ENCODE measurements around the gene LENG1.
"Not testable (repeated sequence)": the region's sequence is repeated elsewhere in the genome, so short reads cannot be mapped to it uniquely, and the experiment has no call there.

Gene LENG1

DNA sequence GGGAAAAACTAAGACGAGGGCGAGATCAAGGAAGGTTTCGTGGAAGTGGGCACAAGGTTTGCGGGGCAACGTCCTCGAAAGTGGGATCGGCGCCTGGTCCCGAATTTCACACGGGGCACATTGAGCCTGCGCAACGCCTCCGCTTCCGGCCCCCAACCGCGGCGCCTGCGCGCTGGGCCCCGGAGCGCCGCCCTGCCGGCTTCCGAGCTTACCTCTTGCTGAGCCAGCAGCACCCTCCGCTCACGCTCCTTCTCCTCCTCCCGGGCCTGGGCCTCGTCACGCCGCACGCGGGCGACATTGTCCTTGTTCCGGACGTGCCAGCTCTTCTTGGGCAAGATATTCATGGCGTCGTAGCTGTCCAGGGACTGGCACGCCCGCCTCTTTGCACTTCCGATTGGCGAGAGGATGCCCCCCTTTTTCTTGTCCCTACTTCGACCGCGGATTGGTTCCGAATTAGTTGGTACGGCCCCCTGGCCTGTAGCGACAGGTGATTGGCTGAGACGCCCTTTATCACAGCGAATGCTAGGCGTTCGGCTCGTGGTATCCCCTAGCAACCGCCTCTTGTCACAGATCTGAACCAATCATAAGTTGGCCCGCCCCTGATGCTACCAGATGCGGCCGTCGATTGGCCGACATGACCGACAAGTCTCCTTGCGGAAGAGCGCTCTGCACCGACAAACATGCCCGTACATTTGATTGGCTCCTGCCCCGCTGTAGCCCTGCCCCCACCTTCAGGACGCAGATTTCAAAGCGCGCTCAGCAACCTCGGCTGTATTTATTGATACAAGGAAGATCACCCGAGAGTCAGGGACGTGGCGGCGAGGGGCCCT is at the start of gene LENG1:
TSS of gene LENG1 (minus strand) at position 370 of the 830 bp plus-strand sequence. CDS start at position 344, 26 bp downstream.
- DNase-seq: peak; percentile 99

DNA sequence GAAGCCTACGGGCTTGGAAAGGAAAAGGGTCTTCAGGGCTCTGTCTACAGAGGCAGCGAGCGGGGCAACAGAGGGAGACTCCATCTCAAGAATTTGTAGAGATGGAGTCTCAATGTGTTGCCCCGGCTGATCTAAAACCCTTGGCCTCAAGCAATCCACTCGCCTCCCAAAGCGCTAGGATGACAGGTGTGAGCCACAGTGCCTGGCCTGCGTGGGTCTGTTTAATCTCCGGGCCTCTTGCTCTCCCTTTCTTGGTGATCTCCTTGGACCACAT is 49.2 kb upstream of the LENG1 start:
- no peak for DNase-seq

DNA sequence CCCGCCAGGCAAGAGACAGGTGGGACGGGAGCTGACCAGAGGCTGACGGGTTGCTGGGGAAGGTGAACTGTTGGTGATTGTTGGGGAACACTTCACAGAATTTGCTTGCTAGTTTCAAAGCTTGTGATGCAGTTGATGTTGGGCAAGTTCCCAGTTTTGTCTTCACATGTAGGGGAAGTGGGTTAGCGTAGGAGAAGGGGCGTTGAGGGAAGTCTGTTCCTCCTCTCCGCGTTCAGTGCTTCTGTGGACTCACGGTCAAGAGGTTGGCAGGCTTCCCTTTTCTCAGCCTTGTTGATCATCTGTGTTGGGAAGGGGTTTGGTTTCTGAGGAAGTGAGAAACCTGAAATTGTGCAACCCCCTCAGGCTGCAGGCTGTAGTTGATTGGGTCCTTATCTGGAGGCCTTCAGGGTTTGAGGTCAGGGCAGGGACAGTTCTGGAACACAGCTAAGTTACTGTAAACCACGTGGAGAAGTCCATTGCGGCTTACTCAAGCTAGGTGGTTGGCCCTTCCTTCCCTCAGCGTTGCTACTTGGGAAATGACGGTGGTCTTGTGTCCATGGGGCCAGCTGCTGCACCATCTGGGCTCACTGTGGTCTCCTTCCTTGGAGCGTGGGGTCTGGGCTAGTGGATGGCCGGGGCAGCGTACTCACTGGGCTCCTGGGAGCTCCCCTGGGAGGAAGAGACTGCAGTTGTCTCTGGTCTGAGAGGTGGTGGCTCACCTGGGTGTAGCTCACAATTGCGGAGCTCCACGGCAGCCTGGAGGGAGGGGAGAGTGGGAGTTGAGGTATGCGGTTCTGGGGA is 48.7 kb upstream of the LENG1 start:
- no peak for DNase-seq

DNA sequence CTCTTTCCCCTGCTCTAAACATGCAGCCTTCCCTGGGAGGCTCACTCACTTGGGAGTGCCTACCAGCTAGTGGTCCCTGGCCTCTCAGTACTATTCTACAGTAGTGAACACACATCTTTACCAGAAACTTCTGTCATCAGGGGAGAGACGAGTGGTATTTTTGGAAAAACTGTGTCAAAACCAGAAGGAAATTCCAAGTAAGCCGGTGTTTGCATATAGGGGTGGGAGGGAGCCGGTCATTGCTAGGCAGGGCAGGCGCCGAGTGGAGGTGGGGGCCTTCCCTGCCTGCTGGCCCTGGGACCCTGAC is 48.1 kb upstream of the LENG1 start:
- no peak for DNase-seq

DNA sequence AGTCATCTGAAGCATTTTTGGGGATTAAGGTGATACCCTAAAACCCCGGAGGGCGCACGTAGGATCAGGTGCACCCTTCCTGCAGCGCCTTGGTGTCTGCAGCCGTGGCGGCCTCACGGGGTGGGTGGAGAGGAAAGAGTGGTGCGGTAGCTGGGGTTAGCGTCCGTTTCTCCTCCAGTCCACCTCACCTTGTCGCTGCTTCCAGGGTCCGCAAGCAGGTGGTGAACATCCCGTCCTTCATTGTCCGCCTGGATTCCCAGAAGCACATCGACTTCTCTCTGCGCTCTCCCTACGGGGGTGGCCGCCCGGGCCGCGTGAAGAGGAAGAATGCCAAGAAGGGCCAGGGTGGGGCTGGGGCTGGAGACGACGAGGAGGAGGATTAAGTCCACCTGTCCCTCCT is 47.7 kb upstream of the LENG1 start:
- not testable (repeated sequence) for DNase-seq

DNA sequence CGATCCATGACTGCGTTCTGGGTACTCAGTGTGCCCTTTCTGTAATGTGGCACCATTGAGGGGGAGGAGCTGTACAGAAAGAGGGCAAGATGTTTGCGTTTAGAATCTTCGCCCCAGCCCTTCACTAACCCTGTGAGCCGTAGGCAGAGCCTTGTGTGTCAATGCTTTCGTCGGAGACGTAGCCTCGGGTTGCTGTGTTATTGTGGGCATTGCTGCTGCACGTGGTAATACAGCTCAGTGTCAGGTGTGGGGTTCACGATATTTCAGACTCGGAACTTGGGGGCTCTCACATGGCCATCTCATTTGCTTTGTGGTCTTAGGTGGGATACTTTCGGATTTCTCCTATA is 47.3 kb upstream of the LENG1 start:
- DNase-seq: no peak

DNA sequence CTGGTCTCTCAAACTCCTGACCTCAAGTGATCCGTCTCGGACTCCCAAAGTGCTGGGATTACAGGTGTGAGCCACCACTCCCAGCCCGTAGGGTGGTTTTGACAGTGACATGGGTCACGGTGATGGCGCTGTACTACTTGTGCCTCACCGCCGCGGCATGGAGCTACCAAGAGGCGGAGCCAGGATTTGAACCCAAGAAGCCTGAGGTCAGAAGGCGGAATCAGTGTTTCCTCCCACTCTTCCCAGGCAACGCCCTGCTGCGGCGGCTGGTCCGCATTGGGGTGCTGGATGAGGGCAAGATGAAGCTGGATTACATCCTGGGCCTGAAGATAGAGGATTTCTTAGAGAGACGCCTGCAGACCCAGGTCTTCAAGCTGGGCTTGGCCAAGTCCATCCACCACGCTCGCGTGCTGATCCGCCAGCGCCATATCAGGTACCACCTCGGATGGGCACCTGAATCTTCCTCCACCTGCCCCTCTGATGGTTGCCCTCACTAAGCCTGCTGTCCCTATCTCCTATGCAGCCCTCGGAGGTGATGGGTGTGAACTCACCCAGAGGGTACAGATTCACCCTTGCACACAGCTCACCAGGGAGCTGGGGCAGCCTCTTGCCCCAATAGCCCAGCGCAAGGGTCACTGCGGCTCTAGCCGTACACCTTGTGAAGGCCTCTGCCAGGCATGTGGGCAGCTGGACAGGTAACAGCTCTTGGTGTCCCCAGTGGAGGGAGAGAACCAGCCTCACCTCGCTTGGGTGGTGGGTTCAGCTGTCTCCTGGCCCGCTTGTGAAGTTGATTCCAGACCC is 46.7 kb upstream of the LENG1 start:
- DNase-seq: no peak

DNA sequence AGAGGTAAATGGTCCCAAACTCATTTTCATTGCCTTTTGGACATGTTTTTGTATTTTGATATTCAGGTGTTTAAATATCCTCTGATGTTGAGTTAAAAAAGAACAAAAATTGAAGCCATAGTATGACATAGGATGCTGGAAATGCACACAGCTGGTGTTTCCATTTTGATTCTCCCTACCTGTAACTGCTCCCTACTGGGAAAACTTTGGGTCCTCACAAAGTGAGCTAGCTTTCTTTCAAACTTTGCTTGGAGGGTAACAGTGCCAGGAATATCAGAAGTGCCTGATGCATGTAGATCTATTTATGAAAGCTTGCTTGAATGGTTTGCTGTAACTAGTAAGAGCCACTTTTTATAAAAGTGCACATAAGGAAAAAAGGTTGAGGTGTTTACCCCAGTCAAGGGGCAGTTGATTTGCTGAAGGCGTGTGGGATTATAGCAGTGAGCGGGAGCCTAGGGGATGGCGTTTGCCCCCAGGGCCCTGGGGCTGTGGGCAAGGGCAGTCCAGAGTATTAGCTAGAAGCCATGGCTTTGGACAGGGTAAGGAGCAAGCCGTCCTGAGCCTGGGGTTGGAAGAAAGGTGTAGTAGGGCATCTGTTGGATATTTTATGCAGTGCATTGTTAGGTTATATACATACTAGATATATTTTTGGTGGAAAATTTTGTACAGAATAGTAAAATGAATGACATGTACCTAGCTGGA is 45.4 kb upstream of the LENG1 start:
- no peak for DNase-seq

DNA sequence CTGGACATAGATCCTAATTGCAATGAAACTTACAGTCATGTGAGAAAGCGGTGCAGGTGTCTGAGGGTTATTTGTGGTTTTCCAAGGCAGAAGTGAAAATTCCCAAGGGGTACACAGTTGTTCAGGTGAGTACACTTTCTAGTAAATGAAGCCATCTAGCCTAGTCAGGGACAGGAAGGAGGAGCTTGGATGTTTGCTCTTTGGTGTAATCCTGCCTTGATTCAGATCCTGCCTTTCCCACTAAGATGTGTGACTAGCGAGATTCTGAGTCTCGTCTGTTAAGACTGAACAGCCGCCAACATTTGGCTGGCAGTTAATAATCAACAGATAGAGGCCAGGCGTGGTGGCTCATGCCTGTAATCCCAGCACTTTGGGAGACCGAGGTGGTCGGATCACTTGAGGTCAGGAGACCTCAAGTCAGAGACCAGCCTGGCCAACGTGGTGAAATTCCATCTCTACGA is 43.7 kb upstream of the LENG1 start:
- DNase-seq: no peak

DNA sequence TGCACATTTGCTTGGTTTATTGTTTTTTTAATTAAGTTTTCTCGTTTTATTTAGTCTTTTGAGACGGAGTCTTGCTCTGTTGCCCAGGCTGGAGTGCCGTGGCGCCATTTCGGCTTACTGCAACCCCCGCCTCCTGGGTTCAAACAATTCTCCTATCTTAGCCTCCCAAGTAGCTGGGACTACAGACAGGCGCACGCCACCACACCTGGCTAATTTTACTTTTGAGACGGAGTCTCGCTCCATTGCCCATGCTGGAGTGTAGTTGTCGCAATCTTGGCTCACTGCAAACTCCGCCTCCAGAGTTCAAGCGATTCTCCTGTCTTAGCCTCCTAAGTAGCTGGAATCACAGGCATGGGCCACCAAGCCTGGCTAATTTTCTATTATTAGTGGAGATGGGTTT is 42.5 kb upstream of the LENG1 start:
- DNase-seq: no peak

DNA sequence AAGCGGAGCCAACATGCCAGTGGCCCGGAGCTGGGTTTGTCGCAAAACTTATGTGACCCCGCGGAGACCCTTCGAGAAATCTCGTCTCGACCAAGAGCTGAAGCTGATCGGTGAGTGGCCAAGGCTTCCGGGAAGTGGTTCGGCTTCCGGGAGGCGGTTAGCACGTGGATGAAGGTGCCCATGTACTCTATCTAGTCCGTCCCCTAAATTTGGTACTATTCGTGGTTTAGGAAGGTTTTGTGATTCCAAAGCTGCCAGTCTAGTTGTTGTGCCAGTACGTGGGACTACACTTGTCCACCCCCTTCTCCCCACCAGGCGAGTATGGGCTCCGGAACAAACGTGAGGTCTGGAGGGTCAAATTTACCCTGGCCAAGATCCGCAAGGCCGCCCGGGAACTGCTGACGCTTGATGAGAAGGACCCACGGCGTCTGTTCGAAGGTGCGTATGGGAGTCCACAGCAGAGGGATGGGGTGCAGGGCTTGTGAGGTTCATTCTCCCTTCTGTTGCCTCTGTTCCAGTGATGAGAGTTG is 41.7 kb upstream of the LENG1 start:
- no peak for DNase-seq

DNA sequence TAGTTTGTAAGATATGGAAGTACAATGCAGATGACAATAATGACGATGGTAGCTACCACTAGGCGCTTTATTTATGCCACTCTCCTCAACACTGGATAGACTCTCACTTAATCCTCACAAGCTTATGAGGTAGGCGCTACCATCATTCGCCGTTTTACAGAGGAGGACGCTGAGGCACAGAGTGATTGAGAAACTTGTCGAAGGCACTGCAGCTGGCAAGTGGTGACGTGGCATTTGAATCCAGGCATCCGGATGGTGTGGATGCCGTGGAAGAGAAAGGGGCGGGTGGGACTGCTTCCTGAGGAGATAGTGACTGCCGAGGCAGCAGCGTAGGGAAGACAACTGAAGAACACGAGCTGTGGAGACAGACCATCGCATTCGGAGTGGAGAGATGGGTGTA is 39.9 kb upstream of the LENG1 start:
- DNase-seq: no peak

DNA sequence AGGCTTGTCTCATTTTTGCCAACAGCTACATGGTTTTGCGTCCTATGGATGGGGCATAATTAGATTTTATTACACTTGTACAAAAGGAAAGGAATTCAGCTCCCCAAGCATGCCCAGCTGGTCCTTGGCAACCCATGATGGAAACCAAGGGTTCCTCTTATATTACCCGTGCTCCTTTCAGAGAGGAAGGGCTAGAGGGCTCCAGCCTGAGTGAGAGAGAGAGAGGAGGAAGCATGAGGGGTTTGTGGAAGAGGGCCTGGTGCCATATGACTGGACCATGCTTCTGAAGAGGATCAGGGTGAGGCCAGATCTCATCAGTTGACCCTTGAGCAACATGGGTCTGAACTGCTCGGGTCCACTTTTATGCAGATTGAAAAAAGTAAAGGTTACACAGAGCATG is 37.6 kb upstream of the LENG1 start:
- no peak for DNase-seq

DNA sequence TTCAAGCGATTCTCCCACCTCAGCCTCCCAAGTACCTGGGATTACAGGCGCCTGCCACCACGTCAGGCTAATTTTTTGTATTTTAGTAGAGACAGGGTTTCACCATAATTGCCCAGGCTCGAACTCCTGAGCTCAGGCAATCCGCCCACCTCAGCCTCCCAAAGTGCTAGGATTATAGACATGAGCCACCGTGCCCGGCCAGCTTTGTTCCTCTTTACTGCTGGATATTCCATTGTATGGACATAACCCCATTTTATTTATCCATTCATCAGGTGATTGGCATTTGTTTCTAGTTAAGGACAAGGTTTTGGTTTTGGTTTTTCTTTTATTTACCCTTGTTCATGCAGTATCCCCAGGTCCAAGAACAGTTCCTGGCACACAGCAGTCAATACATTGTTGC is 37.0 kb upstream of the LENG1 start:
- DNase-seq: no peak

DNA sequence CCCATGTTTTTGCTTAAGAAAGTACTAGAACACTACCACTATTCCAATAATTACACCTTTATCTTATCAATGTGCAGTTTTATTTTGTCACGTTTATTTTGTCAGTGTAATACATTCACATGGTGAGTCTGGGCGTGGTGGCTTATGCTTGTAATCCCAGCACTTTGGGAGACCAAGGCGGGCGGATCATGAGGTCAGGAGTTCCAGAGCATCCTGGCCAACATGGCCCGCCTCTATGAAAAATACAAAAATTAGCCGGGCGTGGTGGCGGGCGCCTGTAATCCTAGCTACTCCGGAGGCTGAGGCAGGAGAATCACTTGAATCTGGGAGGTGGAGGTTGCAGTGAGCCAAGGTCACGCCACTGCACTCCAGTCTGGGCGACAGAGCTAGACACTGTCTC is 34.9 kb upstream of the LENG1 start:
- not testable (repeated sequence) for DNase-seq

DNA sequence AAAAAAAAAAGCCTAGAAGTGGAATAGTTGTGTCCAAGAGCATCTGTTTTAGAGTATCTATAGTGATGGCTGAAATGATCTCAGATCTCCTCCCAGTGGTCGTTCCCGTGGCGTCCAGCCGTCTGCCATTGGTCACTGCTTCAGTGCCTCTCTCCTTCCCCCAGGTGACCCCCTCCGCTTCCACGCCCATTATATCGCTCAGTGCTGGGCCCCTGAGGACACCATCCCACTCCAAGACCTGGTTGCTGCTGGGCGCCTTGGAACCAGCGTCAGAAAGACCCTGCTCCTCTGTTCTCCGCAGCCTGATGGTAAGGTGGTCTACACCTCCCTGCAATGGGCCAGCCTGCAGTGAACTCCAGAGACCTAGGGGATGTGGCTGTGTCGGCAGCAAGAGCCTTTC is 33.5 kb upstream of the LENG1 start:
- DNase-seq: no peak

DNA sequence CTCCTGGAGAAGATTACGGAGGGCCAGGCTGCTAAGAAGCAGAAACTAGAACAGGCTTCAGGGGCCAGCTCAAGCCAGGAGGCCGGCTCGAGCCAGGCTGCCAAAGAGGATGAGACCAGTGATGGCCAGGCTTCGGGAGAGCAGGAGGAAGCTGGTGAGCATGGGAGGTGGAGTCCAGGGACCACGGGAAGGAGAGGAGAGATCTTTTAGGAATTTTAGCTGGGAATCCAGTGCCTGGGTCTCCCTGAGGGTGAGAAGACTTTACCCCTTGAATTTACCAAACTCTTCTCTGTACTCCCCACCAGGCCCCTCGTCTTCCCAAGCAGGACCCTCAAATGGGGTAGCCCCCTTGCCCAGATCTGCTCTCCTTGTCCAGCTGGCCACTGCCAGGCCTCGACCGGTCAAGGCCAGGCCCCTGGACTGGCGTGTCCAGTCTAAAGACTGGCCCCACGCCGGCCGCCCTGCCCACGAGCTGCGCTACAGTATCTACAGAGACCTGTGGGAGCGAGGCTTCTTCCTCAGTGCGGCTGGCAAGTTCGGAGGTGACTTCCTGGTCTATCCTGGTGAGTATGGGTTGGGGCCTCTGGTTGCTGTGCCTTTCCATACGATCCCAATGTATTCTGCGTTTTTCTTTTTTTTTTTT is 32.4 kb upstream of the LENG1 start:
- no peak for DNase-seq

DNA sequence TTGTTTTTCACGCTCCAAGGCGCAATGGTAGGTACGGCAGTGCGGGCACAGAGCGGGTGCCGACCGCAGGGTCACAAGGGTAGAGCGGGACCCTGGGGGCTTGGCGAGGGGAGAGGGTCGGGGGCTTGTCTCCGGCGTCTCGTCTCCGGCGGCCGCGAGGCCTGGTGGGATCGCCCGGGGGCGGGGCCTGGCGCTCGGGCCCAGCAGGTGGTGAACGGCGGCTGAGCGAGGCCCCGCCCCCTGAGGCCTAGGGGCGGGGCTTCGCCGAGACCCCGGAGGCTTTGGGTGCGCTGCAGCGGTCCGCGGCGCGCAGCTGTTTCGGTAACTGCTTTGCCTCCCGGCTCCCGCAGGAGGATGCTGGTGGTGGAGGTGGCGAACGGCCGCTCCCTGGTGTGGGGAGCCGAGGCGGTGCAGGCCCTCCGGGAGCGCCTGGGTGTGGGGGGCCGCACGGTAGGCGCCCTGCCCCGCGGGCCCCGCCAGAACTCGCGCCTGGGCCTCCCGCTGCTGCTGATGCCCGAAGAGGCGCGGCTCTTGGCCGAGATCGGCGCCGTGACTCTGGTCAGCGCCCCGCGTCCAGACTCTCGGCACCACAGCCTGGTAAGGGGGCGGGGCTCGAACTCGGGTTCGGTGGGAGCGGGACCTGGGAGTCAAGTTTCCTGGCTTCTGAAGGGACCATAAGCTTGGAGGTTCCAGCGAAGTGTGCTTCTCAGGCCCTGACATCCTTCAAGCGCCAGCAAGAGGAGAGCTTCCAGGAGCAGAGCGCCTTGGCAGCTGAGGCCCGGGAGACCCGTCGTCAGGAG is 31.7 kb upstream of the LENG1 start, which contains the start of gene TSEN34:
TSS of gene TSEN34 (plus strand) at position 298 of the 800 bp plus-strand sequence. CDS start at position 355, 57 bp downstream.
- peak; percentile 81 for DNase-seq

DNA sequence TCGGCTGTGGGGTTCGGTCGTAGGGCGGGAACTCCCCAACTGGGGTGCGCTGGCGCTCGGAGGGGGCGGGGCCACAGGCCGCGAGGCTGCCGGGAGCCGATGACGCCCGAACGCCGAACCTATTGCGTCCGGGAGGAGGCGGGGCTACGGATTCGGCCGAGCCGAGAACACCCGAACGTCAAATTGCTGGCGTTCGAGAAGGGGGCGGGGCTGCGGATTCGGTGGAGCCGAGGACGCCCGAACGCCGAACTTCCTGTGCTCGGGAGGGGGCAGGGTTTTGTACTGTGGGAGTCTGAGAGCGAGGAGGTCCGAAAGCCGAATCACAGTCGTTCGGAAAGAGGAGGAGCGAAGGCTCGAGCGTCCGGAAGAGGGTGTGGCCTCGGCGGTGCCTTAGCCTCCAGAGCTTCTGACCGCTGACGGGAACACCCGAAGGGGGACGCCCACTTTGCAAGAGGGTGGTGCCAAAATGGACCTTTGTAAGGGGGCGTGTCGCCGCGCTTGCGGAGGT is 31.0 kb upstream of the LENG1 start:
- DNase-seq: peak; percentile 98

DNA sequence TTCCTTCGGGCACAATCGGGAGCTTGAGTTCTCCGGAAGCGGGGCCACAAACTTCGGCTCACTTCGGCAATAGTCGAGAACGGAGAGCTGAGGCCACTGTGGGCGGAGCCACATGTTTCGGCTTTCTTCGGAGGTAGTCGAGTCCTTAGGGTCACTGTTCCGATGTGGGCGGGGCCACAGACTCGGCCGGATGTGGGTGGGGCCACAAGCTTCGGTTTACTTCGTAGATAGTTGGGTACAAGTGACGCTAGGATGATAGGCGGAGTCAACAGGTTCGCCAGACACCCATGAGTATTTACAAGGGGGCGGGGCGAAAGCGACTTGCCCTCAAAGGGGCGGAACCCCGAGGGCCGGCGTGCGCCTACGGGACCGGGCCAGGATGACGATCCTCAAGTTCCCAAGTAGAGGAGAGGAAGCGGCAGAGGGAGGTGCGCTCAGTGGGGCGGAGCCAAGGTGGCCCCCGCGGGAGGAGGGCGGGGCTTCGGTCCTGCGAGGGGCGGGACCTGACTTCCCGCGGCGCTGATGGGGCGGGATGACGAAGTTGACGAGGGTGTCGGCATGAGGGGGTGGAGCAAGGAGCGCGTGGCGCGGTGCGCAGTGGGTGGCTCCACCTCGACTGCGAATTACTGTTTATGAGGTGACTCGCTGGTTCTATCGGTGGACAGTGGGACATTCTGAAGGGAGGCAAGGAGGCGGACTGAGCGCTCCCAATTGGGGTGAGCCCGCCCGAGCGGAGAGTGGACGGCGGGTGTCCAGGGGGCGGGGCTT is 30.4 kb upstream of the LENG1 start:
- DNase-seq: peak; percentile 99
